Spleen (tissue), 11 donors: ENCODE measurements around the gene MICU1. TPM values are rescaled to one million over a fixed set of nuclear protein-coding genes. Genes with fewer than 3 reads are reported as not detected.
"Not testable (repeated sequence)": the region's sequence is repeated elsewhere in the genome, so short reads cannot be mapped to it uniquely, and the experiment has no call there.

Source experiments
- DNase-seq: peaks from one replicate; pipeline ENCODE4 v3.0.0-alpha.2; 2020
- H3K27ac ChIP-seq, 8 donors: fragments of 200-600 bp; sonication (generic) in 7 of 8; 1 replicate in 4 of 8; 2 replicates in 4 of 8; pipeline versions ENCODE4 v1.5.0 to v1.8.0; 2016 to 2021; ENCODE audit warnings: inconsistent platforms in 4 of 8, mild to moderate bottlenecking in 4 of 8, moderate library complexity in 1 of 8
- H3K27me3 ChIP-seq, 7 donors: fragments of 200-600 bp; sonication (generic) in 6 of 7; replicated peaks in 1 of 7; 1 replicate in 4 of 7; 2 replicates in 3 of 7; pipeline versions ENCODE4 v1.5.0 to v1.8.0; 2016 to 2021; ENCODE audit warnings: inconsistent platforms in 3 of 7, mild to moderate bottlenecking in 1 of 7
- H3K36me3 ChIP-seq, 6 donors: fragments of 200-600 bp; sonication (generic) in 5 of 6; 1 replicate in 4 of 6; 2 replicates in 2 of 6; pipeline versions ENCODE4 v1.5.0 to v1.8.0; 2016 to 2021; ENCODE audit warnings: inconsistent platforms in 2 of 6
- H3K4me1 ChIP-seq, 6 donors: fragments of 200-600 bp; sonication (generic) in 5 of 6; 1 replicate in 3 of 6; 2 replicates in 3 of 6; pipeline versions ENCODE4 v1.5.0 to v1.8.0; 2016 to 2021; ENCODE audit warnings: inconsistent platforms in 3 of 6
- H3K4me3 ChIP-seq, 8 donors: fragments of 200-600 bp; sonication (generic) in 7 of 8; 1 replicate in 4 of 8; 2 replicates in 4 of 8; pipeline versions ENCODE4 v1.5.0 to v1.8.0; 2016 to 2021; ENCODE audit warnings: inconsistent platforms in 4 of 8, mild to moderate bottlenecking in 4 of 8, moderate library complexity in 2 of 8
- H3K9me3 ChIP-seq, 8 donors: fragments of 200-600 bp; sonication (generic) in 7 of 8; 1 replicate in 4 of 8; 2 replicates in 4 of 8; pipeline versions ENCODE4 v1.5.0 to v1.8.0; 2016 to 2021; ENCODE audit warnings: inconsistent platforms in 4 of 8
- POLR2A ChIP-seq, 3 donors: fragments of 450-650 bp; IDR thresholded peaks; one replicate each; pipeline ENCODE4 v1.5.1; 2017; ENCODE audit warnings: antibody characterized with exemption in 3 of 3, mild to moderate bottlenecking in 1 of 3
- POLR2AphosphoS5 ChIP-seq, 3 donors: sonication (generic); formaldehyde crosslinking; IDR thresholded peaks; one replicate each; pipeline ENCODE4 v1.5.1; 2017; ENCODE audit warnings: antibody characterized with exemption in 3 of 3
- WGBS, 5 donors: extraction: QIAGEN DNeasy Blood & Tissue Kit in 3 of 5; methylation state at CpG; one replicate each; pipeline versions ENCODE4 v1.1.5 to v1.1.7; 2013 to 2018; 5-methylcytosine and 5-hydroxymethylcytosine counted together
- intact Hi-C: fragments of 100-400 bp; cut with DNase I; formaldehyde crosslinking; loops from one replicate; pipeline ENCODE4 v1.15.0; 2023; ENCODE audit warnings: low total_unique reads
- polyA plus RNA-seq, 3 donors: library from polyadenylated mRNA; stranded (reverse); fragments of 200-250 nt; gene quantifications; one replicate each; pipeline ENCODE4 v1.2.1, GENCODE V29; 2013
- total RNA-seq, 7 donors: library from RNA; depleted of rRNA in 3 of 7; stranded (reverse); fragments of >200 nt in 3 of 7; fragmentation: NEBNext Ultra II Directional in 4 of 7; extraction: Animal tissue kit (Norgen Biotek cat#: 25700) in 4 of 7; gene quantifications; one replicate each; pipeline versions ENCODE4 v1.1.0 to v1.2.1, GENCODE V29; 2016 to 2021
- TF ChIP-seq, protein P1 (sequence below), 11 experiments: fragments of 200-600 bp in 7 of 11; fragments of 450-650 bp in 4 of 11; sonication (generic) in 4 of 11; IDR thresholded peaks in 8 of 11; conservative IDR thresholded peaks in 3 of 11; 1 replicate in 7 of 11; 2 replicates in 4 of 11; pipeline versions ENCODE4 v1.4.0 to v1.8.0; 2016 to 2021; ENCODE audit warnings: antibody characterized with exemption in 11 of 11, inconsistent platforms in 4 of 11, mild to moderate bottlenecking in 1 of 11
- donor health status: healthy with polysubstance abuse.
- donor health status: DM: no; HTN: no; CAD: no; lungs with moderate emphysema.
- donor health status: DM: no; HTN: no; CAD: no.
- donor health status: Bipolar disorder and iron deficiency.
- donor health status: healthy.
- donor health status: DM: no; HTN: no; CAD: no.
- donor health status: DM: yes; HTN: yes; CAD: no.

Gene MICU1
- total and polyA plus RNA-seq, 10 donors, result 16.4 to 58.4 (median 46.5) TPM

DNA sequence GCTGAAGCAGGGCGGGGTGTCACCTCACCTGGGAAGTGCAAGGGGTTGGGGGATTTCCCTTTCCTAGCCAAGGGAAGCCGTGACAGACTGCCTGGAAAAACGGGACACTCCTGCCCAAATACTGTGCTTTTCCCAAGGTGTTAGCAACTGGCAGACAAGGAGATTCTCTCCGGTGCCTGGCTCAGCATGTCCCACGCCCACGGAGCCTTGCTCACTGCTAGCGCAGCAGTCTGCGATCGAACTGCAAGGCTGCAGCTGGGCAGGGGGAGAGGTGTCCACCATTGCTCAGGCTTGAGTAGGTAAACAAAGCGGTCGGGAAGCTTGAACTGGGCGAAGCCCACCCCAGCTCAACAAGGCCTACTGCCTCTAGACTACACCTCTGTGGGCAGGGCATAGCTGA is 190.3 kb downstream of the MICU1 start:
- intact Hi-C loops, result no loop called here
- Histone ChIP-seq H3K9me3 (no peaks in the 10 kb centered on the region), H3K27me3 (no peaks in the 10 kb centered on the region), H3K36me3 (peaks cover 0 to 10% (median 0%) of the 10 kb centered on the region in 6 donors), H3K27ac (no peak overlapping the region), H3K4me3 (no peak overlapping the region), H3K4me1 (no peaks in the 10 kb centered on the region)
- no peak for DNase-seq
- WGBS, 5 donors, result 96 to 99% (median 98%) methylated on average over 11 to 12 of the region's 12 CpGs
- no peak for TF ChIP-seq POLR2A (IDR thresholded peaks at IDR 0.05)
- TF ChIP-seq, protein P1, sequence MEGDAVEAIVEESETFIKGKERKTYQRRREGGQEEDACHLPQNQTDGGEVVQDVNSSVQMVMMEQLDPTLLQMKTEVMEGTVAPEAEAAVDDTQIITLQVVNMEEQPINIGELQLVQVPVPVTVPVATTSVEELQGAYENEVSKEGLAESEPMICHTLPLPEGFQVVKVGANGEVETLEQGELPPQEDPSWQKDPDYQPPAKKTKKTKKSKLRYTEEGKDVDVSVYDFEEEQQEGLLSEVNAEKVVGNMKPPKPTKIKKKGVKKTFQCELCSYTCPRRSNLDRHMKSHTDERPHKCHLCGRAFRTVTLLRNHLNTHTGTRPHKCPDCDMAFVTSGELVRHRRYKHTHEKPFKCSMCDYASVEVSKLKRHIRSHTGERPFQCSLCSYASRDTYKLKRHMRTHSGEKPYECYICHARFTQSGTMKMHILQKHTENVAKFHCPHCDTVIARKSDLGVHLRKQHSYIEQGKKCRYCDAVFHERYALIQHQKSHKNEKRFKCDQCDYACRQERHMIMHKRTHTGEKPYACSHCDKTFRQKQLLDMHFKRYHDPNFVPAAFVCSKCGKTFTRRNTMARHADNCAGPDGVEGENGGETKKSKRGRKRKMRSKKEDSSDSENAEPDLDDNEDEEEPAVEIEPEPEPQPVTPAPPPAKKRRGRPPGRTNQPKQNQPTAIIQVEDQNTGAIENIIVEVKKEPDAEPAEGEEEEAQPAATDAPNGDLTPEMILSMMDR (IDR thresholded peaks at IDR 0.05 in 8 of 11, conservative IDR thresholded peaks at IDR 0.05 in 3 of 11), result no peak
- TF ChIP-seq POLR2AphosphoS5 (IDR thresholded peaks at IDR 0.05), result no peak

GRCh38 chr10:72430936-72431335 is 194.9 kb downstream of the MICU1 start:
- H3K4me1 ChIP-seq, H3K4me3 ChIP-seq, H3K9me3 ChIP-seq, H3K27me3 ChIP-seq, intact Hi-C loops, H3K27ac ChIP-seq, DNase-seq: not testable (repeated sequence)
- peaks cover 0 to 15% (median 0%) of the 10 kb centered on the region in 6 donors for H3K36me3 ChIP-seq
- 94 to 99% (median 95%) methylated on average over 4 of the region's 4 CpGs for WGBS, 5 donors

DNA sequence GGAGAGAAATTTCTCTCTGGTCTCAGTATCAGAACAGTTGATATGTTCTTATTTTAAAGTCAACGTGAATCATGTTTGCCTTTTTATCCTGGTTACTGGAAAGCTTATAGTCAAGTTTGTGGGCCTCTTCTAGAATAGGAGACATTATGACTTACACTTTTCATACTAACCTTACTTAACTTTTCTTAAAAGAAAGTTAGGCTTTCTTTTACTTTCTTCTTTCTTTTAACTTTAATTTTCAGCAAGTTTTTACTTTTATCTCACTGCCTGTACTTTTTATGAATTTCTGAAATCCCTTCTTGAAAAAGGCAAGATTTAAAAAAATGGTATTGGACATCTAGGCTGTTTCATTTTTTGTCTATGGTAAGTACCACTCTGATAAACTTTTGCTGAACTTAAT is 195.9 kb downstream of the MICU1 start:
- TF ChIP-seq POLR2AphosphoS5 (IDR thresholded peaks at IDR 0.05) (no peak), POLR2A (IDR thresholded peaks at IDR 0.05) (no peak)
- TF ChIP-seq, protein P1 (IDR thresholded peaks at IDR 0.05 in 8 of 11, conservative IDR thresholded peaks at IDR 0.05 in 3 of 11), result no peak
- intact Hi-C loops, result no loop called here
- Histone ChIP-seq H3K4me3 (no peak overlapping the region), H3K27ac (no peak overlapping the region), H3K4me1 (no peaks in the 10 kb centered on the region), H3K36me3 (peaks cover 0 to 10% (median 0%) of the 10 kb centered on the region in 6 donors), H3K9me3 (no peaks in the 10 kb centered on the region), H3K27me3 (no peaks in the 10 kb centered on the region)
- WGBS, 5 donors, result 80 to 92% (median 88%) methylated on average over 1 of the region's 1 CpG
- DNase-seq, result no peak

GRCh38 chr10:72426986-72427385 is 198.9 kb downstream of the MICU1 start:
- no peak for DNase-seq
- Histone ChIP-seq H3K27ac (no peak overlapping the region), H3K36me3 (peaks cover 0 to 23% (median 13%) of the 10 kb centered on the region in 6 donors), H3K4me3 (no peak overlapping the region), H3K9me3 (peaks cover 0 to 3% (median 0%) of the 10 kb centered on the region in 8 donors), H3K27me3 (no peaks in the 10 kb centered on the region), H3K4me1 (no peaks in the 10 kb centered on the region)
- intact Hi-C loops, result no loop called here
- TF ChIP-seq POLR2AphosphoS5 (IDR thresholded peaks at IDR 0.05), result no peak
- no peak for TF ChIP-seq POLR2A (IDR thresholded peaks at IDR 0.05)
- TF ChIP-seq, protein P1 (IDR thresholded peaks at IDR 0.05 in 8 of 11, conservative IDR thresholded peaks at IDR 0.05 in 3 of 11), result no peak
- 67 to 87% (median 74%) methylated on average over 5 of the region's 5 CpGs for WGBS, 5 donors

DNA sequence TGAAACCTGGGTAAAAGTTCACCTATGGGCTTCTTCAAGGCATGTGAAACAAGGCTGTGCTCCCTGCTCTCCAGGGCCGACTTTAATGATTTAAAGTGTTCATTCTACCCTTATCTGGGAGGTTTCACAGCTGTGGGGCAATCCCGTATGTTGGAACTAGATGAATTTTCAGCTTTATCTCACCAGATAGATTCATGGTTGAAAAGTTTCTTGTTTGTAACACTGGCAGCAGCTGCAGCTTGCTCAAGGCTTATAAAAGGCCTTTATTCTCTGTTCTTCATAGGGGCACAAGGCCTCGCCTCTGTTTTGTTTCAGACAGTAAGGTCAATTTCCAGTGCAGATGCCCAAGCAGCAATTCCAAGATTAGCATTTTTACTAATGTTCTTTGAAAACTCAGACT is 200.7 kb downstream of the MICU1 start:
- no peak for TF ChIP-seq POLR2A (IDR thresholded peaks at IDR 0.05)
- TF ChIP-seq, protein P1 (IDR thresholded peaks at IDR 0.05 in 8 of 11, conservative IDR thresholded peaks at IDR 0.05 in 3 of 11), result no peak
- no peak for TF ChIP-seq POLR2AphosphoS5 (IDR thresholded peaks at IDR 0.05)
- WGBS, 5 donors, result 88 to 97% (median 94%) methylated on average over 3 of the region's 3 CpGs
- H3K4me1 ChIP-seq, result no peaks in the 10 kb centered on the region
- peaks cover 0 to 3% (median 0%) of the 10 kb centered on the region in 8 donors for H3K9me3 ChIP-seq
- no peaks in the 10 kb centered on the region for H3K27me3 ChIP-seq
- no peak for DNase-seq
- H3K27ac ChIP-seq, result no peak overlapping the region
- no peak overlapping the region for H3K4me3 ChIP-seq
- peaks cover 0 to 42% (median 29%) of the 10 kb centered on the region in 6 donors for H3K36me3 ChIP-seq
- intact Hi-C loops, result no loop called here
